NCI-H2029 treated with DMSO at 0.1 percent for 48 hours (cell line): ENCODE measurements around the gene SPATA2.
A peak's percentile ranks its signal among the peaks of the same experiment; 100 is the strongest.
"Not testable (repeated sequence)": the region's sequence is repeated elsewhere in the genome, so short reads cannot be mapped to it uniquely, and the experiment has no call there.

Experiments
- DNase-seq: peaks from one replicate; lab custom pipeline; 2025; lab: John Stamatoyannopoulos, UW

The SPATA2 gene, protein sequence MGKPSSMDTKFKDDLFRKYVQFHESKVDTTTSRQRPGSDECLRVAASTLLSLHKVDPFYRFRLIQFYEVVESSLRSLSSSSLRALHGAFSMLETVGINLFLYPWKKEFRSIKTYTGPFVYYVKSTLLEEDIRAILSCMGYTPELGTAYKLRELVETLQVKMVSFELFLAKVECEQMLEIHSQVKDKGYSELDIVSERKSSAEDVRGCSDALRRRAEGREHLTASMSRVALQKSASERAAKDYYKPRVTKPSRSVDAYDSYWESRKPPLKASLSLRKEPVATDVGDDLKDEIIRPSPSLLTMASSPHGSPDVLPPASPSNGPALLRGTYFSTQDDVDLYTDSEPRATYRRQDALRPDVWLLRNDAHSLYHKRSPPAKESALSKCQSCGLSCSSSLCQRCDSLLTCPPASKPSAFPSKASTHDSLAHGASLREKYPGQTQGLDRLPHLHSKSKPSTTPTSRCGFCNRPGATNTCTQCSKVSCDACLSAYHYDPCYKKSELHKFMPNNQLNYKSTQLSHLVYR

DNA sequence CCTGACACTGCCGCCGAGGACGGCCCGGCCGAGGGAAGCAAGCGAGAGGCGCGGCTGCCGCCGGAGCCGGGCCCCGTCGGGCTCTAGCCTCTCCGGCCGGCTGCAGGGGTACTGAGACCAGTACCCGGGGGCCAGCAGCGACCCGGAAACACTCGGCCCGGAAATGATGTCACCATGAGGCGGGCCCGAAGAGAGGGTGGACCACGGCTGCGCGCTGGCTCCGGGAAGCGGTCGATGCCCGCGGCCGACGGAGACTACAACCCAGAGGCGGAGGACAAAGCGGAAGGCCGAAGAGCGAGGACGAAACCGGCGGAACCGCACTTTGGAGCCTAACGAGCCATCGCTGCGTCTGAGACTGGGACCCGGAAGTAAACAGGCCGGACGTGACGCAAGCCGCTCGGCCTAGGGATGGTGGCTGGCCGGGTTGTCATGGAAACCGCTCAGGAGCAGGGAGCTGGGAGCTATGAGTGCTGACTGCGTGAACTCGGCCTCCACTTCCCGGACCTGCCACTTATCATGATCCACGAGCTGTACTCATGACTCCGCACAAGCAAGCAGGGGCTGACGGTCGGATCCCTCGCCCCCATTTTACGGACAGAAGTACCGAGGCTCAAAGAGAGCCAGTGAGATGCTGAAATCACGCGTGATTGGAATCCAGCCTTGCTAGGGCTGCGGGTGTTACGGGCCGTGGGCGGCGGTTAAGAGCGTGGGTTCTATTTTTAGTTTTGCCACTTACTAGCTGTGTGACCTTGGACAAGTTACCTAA, at the start of gene SPATA2:
TSS of gene SPATA2 (minus strand) at position 150 of the 766 bp plus-strand sequence. CDS start 7,039 bp downstream, outside the sequence.
- peak; percentile 88 for DNase-seq

DNA sequence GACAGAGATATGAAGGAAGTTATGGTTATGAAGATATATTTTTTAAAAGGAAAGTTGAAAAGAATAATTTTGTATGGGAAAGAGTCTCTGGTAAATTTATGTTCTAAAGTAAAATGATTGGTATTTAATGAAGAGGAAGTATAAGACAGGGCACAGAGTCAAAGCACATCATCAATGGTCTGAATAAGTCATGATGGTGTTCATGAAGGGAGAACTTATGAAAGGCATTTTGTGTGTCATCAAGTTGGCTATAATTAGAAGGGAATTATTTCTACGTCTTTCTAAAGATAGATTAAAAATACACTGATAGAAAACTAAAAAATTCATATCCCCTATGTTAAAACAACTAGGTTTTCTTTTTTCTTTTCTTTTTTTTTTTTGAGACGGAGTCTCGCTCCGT, 46.1 kb upstream of the SPATA2 start:
- no peak for DNase-seq

DNA sequence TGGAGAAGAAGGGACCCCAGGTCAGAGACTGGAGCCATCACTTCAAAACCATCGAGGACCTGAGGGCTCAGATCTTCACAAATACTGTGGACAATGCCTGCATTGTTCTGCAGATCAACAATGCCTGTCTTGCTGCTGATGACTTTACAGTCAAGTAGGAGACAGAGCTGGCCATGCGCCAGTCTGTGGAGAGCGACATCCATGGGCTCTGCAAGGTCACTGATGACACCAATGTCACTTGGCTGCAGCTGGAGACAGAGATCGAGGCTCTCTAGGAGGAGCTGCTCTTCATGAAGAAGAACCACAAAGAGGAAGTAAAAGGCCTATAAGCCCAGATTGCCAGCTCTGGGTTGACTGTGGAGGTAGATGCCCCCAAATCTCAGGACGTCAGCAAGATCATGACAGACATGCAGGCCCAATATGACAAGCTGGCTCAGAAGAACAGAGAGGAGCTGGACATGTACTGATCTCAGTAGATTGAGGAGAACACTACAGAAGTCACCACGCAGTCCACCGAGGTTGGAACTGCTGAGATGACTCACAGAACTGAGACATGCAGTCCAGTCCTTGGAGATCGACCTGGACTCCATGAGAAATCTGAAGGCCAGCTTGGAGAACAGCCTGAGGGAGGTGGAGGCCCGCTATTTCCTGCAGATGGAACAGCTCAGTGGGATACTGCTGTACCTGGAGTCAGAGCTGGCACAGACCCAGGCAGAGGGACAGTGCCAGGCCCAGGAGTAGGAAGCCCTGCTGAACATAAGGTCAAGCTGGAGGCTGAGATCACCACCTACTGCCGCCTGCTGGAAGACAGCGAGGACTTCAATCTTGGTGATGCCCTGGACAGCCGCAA, 42.0 kb upstream of the SPATA2 start:
- peak; percentile 17 for DNase-seq

DNA sequence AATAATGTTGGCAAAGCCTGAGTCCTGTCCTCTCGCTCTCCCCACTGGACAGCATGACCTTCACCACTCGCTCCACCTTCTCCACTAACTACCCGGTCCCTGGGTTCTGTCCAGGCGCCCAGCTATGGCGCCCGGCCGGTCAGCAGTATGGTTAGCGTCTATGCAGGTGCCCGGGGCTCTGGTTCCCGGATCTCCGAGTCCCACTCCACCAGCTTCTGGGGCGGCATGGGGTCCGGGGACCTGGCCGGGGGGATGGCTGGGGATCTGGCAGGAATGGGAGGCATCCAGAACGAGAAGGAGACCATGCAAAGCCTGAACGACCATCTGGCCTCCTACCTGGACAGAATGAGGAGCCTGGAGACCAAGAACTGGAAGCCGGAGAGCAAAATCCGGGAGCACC, 41.4 kb upstream of the SPATA2 start:
- DNase-seq: no peak

DNA sequence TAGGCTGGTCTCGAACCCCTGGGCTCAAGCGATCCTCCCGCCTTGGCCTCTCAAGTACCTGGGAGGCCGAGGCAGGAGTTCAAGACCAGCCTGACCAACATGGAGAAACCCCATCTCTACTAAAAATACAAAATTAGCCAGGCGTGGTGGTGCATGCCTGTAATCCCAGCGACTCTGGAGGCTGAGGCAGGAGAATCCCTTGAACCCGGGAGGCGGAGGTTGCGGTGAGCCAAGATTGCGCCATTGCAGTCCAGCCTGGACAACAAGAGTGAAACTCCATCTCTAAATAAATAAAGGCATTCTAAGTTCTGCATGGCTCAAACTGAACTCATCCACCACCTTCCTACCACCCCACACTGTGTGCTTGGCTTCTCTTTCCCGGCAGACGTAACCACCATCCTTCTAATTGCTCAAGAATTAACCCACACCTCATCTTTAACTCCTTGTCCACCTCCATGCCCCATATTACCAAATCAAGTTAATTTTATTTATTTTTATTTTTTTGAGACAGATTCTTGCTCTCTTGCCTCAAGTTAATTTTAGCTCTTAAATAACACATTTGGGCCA, 40.6 kb upstream of the SPATA2 start:
- not testable (repeated sequence) for DNase-seq

DNA sequence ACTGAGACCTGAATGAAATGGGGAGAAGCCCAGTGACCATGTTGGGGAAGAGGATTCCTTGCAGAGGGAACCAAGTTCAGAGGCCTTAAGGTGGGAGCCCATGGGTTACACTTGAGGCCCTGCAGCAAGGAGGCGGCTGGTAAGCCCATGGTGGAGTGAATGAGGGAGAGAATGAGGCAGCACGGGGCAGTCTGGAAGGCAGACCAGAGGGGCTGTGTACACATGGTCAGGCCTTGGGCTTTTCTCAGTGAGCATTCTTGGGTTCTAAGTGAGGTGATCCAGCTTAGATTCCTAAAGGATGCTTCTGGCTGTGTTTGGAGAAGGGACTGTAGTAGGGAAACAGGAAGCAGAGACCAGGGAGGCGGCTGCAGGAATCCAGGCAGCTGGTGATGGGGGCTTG, 39.8 kb upstream of the SPATA2 start:
- DNase-seq: no peak

DNA sequence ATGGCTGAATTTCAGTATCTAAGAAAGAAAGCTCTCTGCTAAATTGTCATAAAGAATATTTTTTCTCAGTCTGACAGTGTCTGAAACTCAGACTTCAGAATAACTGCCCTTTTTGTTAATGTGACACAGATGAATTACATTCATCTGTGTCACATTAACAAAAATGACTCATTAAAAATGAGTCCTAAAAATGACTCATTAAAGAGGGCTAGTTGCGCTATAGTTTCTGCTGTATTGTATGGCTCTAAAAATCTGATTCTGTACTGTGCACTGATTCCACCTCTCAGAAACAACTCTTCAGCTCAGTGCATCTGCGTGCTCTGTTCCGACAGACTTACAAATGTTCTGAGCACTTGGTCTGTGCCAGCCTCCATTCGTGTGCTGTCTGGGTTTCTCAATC, 35.8 kb upstream of the SPATA2 start:
- DNase-seq: no peak

DNA sequence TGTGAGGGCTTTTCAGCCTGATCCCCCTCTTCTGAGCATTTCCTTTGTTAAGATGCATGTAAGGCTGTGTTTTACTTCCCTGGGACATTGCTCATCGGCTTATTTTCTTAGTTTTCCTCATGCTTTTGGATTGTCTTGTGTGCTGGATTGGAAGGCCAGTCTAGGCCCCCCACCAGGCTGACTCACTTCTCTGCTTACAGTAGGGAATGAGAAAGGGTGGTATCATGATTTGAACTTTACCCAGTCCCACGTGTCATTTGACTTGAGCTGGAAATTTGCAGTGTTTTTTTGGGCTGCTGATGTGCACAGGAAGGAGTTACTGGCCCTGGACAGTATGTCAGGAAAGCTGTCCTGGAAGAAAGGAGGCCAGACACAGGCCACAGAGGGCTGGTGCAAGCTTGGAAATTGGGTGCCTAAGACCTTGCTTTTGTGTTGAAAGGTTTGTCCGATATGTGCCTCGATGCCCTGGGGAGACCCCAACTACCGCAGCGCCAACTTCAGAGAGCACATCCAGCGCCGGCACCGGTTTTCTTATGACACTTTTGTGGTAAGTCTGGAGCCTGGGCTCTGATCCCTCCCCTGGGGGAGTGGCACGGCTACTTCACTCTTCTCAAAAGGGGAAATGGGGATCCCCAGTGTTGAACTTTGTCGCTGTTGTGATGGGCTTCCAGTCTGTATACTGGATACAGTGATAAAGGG, 33.6 kb upstream of the SPATA2 start:
- no peak for DNase-seq

DNA sequence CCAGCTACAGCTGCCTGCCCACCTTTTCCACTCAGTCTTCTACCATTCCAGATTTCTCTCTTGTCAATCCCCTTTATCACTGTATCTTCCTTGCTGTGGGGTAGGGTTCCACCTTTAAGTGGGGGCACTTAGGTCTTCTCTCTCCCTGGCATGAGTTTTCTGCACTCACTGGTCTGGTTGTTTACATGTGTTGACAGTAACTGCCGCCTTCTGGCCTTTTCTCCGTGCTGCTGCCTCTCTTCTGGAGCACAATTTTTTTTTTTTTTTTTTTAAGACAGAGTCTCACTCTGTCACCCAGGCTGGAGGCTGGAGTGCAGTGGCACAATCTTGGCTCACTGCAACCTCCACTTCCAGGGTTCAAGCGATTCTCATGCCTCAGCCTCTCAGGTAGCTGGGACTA, 32.8 kb upstream of the SPATA2 start:
- no peak for DNase-seq

DNA sequence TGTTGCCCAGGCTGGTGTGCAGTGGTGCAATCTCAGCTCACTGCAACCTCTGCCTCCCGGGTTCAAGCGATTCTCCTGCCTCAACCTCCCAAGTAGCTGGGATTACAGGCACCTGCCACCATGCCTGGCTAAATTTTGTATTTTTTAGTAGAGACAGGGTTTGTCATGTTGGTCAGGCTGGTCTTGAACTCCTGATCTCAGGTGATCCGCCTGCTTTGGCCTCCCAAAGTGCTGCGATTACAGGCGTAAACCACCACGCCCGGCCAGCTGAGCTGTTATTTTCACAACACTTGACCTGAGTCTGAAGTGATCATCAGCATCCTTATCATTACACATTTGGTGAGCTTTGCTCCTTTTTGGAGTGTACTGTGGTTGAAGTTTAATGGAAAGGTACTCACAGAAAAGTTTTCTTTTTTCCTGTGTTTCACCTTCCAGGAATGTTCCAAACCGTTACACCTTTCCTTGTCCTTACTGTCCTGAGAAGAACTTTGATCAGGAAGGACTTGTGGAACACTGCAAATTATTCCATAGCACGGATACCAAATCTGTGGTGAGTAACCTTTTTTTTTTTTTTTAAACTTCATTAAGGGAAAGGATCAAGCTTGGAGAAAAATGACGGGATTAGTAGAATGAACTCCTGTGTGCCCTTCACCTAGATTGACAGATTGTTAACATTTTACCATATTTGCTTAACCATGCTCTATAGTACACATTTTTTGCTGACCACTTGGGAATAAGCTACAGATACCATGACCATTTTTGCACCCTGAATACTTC, 30.6 kb upstream of the SPATA2 start:
- no peak for DNase-seq

DNA sequence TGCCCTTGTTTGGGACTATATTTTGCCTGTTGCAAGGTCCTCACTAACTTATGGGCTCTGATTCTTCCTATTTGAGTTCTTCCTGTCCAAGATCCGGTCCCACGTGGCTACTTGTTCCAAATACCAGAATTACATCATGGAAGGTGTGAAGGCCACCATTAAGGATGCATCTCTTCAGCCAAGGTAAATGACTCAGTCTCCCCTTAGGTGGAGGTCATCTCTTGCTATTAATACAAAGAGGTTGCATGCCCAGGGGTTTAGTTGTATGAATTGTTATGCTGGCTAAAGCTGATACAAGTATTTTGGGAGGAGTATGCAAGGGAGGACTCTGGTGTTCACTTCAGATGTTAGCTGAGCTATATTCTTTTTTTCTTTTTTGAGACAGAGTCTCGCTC, 30.0 kb upstream of the SPATA2 start:
- DNase-seq: no peak

DNA sequence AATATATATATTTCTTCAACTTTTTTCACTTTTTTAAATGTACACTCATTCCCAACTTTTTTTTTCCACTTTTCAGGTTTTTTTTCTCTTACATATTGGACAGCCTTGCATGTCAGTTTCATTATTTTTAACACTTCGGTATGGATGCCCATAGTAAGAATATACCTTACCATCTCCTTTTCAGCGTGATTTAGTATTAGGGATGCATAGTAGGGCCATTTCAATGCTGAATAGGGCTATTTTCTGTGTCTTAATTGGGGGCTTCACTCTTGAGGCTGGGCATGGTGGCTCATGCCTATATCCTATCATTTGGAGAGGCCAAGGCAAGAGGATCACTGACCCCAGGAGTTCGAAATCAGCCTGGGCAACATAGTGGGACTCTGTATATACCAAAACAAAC, 27.6 kb upstream of the SPATA2 start:
- no peak for DNase-seq

DNA sequence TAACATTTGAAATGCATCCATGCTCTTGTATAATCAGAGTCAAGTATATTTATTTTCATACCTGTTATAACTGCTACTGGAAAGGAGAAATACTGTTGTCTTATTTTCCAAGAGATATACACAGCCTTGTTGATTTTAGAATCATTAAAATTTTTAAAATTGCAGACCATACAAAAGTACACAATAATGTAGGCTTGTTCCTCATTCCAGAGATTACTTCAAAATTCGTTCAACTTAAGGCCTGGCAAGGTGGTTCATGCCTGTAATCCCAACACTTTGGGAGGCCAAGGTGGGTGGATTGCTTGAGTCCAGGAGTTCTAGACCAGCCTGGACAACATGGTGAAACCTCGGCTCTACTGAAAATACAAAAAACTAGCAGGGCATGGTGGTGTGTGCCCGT, 27.0 kb upstream of the SPATA2 start:
- DNase-seq: no peak

DNA sequence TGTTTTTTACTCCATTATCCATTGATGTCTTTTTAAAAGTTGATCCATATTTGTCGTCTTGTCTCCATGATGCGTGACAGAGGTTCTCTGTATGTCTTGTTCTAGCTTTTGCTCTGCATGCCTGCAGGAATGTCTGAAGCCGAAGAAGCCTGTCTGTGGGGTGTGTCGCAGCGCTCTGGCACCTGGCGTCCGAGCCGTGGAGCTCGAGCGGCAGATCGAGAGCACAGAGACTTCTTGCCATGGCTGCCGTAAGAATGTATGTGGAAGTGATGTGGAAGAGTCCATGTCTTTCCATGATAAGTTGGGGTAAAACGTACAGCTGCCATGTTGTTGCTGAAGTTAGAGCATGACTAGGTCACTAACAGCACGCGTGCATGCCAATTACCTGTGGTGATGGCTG, 26.1 kb upstream of the SPATA2 start:
- no peak for DNase-seq

DNA sequence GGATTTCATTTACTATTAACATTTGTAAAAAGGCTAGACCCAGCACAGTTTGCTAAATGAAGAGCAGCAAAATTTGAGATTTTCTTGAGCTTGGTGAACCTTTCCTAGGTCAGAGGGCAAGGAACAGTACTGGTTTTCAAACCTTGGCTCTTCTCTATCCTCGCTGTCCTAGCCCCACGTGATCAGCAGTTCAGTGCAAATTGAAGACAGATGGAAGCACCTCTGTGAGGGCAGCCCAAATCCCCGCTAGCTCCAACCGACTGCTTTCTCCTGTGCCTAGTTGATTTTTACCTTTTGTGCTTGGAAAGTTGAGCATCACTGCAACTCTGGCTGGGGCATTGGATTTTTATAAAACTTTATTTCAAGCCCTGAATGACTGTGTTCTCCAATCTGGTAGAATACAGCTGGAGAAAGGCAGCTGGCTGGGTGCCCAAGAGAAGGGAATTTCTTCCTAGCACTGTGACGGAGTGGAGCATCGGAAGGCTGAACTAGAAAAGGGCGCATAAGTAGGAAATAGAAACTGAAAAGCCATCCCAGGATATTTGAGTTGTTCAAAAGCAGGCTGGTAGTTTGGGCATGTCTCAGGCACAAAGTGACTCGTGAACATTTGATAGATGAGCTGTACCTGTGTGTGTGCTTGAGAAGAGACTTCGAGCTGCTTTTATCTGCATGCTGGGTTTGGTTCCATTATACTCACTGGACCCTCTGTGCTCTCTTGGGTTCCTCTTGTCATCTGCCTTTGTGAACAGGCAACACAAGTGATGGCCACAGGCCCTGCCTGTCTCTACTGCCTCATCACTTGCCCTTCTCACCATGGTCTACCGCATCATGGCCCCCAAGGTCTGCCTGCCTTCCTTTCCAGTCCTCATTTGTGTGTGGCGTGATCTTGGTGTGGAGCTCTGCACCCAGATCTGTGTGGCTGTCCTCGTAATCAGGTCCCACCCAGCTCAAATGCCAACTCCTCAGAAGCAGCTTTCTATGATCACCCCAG, 23.1 kb upstream of the SPATA2 start:
- no peak for DNase-seq

DNA sequence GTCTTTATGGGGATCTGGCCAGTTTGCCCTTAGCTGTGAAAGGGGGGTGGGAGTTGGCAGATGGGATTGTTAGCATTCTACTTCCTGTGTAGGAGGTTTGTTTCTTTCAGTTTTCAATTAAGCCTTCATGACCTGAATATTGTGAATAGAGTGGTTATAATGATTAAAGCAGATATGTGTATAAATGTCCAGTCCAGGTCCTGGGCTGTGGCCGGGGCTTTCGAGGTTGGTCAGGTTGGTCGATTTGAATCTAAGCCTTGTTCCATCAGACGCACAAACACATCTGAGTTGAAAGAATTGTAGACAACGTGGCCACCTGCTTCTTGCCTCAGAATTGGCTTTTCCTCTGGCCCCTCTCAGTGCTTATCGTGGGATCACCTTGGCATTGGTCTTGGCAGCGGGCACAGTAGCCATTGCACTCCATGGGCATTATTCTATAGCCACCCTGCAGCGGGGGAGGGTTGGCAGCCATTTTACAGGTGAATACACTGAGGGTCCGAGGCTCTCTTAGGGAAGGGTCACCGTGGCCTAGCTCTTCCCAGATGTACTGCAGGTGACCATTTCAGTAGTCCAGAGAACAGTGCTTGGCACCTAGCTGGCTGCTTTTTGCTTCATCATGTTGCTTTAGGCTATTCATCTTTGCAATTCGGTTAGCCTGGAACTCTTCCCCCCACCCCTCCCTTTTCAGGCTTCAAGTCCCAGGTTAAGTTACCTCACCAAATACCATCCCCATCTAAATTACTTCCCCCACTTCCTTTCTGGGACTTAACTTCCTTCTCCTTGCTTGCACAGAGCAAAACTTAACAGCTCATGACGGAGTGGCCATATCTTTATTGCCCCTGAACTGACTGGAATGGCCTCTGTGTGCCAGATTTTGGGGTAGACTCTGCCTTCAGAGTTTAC, 21.9 kb upstream of the SPATA2 start:
- DNase-seq: no peak

DNA sequence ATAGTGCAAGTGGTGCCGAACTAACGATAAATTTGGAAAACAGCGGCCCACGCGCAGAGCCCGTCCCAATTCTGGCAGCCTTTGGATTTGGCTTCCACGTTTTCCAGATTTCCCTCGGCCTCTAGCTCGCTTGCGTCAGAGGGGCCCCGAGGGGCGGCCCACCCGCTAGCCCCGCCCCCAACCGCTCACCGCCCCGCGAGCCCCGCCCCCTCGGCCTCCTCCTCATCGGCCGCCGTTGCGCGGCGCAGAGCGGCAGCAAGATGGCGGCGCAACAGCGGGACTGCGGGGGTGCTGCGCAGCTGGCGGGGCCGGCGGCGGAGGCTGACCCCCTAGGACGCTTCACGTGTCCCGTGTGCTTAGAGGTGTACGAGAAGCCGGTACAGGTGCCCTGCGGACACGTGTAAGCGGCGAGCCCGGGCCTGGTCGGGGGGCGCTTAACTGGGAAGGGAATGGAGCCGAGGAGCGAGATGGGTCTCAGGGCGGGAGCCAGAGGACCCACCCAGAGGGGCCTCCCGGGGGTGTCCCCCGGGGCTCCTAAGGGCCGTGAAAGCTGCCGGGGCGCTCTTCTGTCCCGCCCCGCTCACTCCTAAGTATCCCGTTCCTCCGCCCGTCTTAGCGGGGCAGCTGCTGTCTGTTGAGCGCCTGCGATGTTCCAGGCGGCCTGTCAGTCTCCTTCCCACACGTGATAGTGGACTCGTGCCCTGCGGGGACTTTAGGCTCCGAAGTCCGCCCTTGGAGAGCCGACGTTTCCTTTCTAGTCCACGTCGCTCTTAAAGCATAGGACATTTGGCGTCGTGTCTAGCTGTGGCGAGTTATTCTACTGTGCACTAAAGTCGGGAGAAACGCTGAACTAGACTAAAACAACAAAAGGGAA, 21.1 kb upstream of the SPATA2 start, which contains the start of gene RNF114:
TSS of gene RNF114 (plus strand) at position 245 of the 874 bp plus-strand sequence. CDS start at position 261, 16 bp downstream.
- DNase-seq: peak; percentile 70
